A549 (cell line): ENCODE data around the gene NR4A1.

Experiments used
- CHD2 ChIP-seq: fragments of 150-350 bp; IDR thresholded peaks from 2 replicates; pipeline ENCODE4 v1.6.1; 2014; ENCODE audit warnings: low read length; ENCODE audit not compliant: partially characterized antibody
- POLR2A ChIP-seq: IDR thresholded peaks from 2 replicates; pipeline ENCODE4 v1.6.1; 2012; ENCODE audit warnings: mild to moderate bottlenecking, low read length
- TP53 ChIP-seq: fragments of 250-450 bp; sonication (Bioruptor Pico); IDR thresholded peaks from 2 replicates; pipeline ENCODE4 v1.5.0; 2021; ENCODE audit warnings: mild to moderate bottlenecking, moderate library complexity
- TF ChIP-seq, protein P1 (sequence below): fragments of >200 bp; sonication (Bioruptor Twin); formaldehyde crosslinking; IDR thresholded peaks from 3 replicates; pipeline ENCODE4 v1.5.1; 2016

DNA sequence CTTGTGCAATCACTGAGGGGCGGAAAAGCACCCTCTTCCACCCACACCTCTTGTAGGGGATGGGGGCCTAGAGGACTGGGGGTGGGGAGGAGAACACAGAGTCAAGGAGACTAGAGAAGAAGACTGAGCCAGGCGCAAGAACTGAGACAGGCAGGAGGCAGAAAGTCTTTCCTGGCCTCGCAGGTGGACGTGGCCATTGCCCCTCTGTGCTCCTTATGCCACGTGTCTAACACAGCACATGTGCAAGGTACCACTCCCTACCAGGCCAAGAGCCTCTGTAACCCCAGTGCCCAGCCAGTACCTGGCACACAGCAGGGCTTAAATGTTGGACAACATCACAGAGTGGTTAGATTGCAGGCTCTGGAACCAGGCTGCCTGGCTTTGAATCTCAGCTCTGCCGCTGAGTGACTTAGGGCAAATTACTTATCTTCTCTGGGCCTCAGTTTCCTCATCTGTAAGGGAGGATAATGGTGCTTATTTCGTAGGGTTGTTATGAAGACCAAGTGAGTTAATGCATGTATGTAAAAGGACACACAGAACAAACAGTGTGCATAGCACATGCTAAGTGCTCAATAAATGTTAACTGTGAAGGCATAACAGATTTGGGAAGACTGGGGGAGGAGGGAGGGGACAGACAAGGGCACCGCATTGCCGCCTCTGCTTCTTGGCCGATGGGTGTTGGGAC is 45.9 kb upstream of the NR4A1 start:
- no peak for TF ChIP-seq POLR2A
- no peak for TF ChIP-seq CHD2
- TF ChIP-seq TP53 (CRISPR knock-in tag): no peak
- TF ChIP-seq, protein P1, sequence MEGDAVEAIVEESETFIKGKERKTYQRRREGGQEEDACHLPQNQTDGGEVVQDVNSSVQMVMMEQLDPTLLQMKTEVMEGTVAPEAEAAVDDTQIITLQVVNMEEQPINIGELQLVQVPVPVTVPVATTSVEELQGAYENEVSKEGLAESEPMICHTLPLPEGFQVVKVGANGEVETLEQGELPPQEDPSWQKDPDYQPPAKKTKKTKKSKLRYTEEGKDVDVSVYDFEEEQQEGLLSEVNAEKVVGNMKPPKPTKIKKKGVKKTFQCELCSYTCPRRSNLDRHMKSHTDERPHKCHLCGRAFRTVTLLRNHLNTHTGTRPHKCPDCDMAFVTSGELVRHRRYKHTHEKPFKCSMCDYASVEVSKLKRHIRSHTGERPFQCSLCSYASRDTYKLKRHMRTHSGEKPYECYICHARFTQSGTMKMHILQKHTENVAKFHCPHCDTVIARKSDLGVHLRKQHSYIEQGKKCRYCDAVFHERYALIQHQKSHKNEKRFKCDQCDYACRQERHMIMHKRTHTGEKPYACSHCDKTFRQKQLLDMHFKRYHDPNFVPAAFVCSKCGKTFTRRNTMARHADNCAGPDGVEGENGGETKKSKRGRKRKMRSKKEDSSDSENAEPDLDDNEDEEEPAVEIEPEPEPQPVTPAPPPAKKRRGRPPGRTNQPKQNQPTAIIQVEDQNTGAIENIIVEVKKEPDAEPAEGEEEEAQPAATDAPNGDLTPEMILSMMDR: no peak
